Left ventricle myocardium superior (tissue), 1 donor: ENCODE data around the gene SPECC1L. TPM values are rescaled to one million over a fixed set of nuclear protein-coding genes. Genes with fewer than 3 reads are reported as not detected.

Experiments used
- ATAC-seq: fragments of 200-7000 bp; cut with Tn5 transposase; one replicate; pipeline ENCODE4 v1.9.1; 2020; ENCODE audit warnings: mild to moderate bottlenecking, moderate library complexity
- DNase-seq: peaks from one replicate; pipeline ENCODE4 v3.0.0-alpha.2; 2020
- intact Hi-C: fragments of 100-400 bp; cut with micrococcal nuclease; formaldehyde crosslinking; loops from one replicate; pipeline ENCODE4 v1.11.0; 2022
- total RNA-seq: library from RNA; stranded (reverse); fragmentation: NEBNext Ultra II Directional; extraction: Animal tissue kit (Norgen Biotek cat#: 25700); gene quantifications from one replicate; pipeline ENCODE4 v1.2.1, GENCODE V29; 2021
- donor health status: DM: no; HTN: yes; CAD: no; lungs with severe emphysema.

Gene SPECC1L
- total RNA-seq, 1 donor from 2014 or later: 52.0 TPM

DNA sequence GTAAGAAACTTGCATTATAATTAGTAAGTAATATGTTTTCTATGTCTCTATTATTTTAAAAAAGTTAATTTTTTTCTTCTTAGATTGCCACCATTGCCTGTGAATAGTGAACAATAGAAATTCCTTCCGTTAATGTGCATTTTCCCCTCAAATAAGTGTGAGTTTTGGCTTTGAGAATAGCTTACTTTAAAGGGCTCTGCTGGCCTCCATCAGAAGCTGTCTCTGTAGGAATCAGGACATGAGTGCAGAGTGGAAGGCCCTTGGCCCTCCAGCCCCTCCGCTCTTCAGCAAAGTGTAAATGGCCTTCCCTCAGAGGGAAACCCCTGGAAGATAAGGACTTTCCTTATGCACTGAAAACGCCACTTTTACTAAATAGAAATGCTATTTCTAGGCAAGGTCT, 132.7 kb downstream of the SPECC1L start:
- ATAC-seq (no peak), DNase-seq (no peak)
- intact Hi-C loops: no loop called here

DNA sequence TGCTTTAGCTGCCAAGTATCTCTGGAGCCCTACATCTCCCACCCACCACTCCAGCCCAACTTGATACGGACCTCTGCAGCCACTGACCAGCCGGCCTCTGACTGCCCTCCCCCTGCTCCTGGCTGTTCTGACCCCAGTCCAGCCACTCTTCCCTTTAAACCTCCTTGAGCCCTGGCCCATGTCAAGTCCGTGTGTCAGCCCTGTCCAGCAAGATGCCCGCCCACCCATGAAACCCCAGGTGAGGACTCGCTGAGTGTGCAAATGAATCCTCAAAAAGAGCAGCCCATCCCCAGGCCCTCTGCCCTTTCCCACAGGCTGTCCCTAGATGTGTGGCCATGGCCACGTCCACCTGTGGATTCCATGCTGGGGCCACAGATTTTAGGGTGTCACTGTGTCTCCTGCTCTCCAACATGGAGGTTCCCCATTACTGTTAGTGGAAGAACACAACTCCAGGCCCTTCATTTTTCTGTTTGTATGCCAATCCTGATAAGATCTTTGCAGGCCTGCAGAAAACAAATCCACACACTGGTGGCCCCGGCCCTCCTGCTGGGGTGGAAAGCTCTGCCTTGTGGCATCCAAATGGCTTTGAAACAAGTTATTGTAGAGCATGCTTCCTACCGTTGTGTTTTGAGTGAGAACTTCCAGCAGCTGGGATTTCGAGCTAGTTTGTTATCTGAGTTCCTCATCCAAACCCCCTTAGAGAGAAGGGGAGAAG, 134.1 kb downstream of the SPECC1L start:
- intact Hi-C loops: no loop called here
- no peak for DNase-seq
- no peak for ATAC-seq

DNA sequence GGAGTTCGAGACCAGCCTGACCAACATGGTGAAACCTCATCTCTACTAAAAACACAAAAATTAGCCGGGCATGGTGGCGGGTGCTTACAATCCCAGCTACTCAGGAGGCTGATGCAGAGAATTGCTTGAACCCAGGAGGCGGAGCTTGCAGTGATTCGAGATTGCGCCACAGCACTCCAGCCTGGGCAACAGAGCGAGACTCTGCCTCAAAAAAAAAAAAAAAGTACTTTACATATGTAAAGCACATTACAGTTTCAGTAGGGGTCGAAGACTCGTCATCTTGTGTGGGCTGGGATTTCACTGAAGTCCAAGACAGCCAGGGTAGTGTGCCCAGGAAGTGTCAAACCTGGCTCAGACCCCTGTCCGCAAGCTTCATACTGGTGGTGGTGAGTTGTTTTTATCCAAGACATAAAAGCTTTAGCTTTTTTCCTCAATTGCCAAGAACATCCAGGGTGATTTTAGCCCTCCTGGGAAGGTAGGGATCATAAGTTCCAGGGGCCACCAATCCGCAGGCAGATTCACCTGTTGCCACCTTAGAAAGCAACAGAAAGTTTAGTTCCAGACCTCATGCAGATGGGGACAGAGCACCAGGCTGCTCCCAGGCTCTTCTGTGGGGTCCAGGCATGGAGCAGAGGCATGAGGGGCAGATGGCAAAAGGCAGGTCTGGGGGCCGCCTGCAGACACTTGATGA, 135.1 kb downstream of the SPECC1L start:
- ATAC-seq (no peak), DNase-seq (no peak)
- intact Hi-C loops: no loop called here

DNA sequence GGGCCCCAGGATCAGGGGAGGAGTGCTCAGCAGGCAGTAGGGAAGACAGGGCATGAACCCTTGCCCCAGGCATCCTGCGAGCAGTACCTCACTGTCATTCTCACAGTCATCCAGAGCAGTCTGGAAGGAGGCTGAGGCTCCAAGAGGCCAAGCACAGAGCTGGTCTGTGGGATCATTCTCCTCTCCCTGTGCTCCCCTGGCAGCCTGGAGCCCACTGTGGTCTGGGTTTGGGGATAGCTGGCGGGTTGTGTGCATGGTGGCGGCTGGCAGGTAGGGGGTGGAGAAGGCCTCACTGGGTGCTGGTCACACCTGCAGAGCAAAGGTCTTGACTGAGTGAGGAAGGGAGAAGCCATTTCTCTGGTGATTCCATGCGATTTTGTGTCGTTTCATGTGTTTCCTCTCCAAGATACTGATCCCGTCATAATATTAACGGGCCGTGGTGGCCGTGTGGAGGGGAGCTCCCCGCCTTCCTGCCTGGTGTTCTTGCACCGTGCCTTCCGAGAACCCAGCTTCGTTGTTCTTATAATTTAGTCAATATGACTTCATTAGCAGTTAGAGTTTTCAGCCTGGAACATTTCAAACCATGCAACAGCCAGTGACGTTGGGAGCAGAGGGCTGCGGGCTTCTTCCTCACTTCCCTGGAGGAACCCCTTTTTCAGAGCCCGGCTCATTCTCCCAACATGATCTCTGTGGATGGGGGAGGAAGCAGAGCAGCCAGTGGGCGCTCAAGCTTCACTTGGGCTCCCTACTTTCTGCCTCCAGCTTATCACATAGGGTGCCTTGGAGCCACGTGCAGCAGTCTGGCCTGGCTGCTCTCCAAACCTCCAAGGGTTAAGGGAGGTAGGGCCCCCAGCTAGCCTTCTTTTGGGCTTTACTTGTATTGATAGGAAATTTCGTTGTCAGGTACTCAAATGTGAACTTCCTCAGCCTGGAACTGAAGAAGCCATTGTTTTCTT, 136.0 kb downstream of the SPECC1L start:
- no peak for ATAC-seq
- intact Hi-C loops: no loop called here
- no peak for DNase-seq

DNA sequence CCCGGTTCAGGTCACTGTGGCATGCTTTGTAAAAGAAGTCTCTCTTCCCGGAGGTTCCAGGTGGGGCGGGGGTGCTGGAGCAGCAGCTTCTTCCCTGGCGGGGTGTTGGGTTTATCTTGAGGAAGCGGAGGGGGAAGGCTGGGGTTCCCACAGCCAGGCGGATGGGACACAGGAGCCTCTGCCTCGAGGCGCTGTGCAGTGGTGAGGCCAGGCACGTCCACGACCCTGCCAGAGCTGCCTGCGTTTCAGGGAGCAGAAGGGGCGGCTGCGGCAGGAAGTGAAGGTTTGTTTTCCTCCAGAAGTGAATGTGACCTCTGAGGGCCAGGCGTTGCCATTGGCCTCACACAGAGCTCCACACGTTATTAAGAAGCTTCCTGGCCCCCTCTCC, 136.6 kb downstream of the SPECC1L start:
- intact Hi-C loops: no loop called here
- DNase-seq (no peak), ATAC-seq (peak; percentile 10)

DNA sequence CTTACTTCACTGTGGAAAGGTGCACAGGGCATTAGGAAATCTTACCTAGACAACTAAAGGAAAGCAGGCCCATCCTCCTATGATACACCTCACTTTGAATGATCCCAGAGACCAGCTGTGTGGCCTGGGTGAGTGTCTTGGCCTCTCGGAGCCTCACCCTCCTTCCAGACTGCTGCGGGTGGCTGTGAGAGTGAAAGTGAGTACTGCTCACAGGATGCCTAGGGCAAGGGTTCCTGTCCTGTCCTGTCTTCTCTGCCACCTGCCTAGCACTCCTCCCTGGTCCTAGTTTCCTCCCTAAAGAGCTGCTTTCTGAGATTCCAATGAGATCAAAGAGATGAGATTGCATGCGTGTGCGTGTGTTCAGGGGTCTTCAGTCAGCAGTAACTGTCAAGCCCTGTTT, 137.3 kb downstream of the SPECC1L start:
- DNase-seq: no peak
- no peak for ATAC-seq
- intact Hi-C loops: no loop called here

DNA sequence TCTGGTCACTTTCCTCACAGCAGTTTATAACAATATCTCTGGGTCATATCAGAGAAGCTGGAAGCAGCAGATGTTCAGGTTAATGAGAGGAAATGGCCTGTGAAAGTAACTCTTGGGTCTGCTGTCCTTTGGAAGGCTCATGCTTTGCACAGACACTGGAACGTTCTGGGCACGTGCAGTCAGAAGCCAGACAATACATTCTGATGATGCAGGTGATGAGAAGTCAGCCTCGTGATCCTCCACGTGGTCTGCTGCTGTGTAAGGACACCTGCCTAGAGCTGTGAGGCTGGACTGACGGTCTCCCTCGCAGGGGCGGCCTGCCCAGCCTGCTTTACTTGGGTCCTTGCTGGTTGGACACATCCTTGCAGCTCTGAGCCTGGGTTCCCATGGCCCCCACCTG, 138.0 kb downstream of the SPECC1L start:
- DNase-seq: no peak
- no peak for ATAC-seq
- intact Hi-C loops: no loop called here

DNA sequence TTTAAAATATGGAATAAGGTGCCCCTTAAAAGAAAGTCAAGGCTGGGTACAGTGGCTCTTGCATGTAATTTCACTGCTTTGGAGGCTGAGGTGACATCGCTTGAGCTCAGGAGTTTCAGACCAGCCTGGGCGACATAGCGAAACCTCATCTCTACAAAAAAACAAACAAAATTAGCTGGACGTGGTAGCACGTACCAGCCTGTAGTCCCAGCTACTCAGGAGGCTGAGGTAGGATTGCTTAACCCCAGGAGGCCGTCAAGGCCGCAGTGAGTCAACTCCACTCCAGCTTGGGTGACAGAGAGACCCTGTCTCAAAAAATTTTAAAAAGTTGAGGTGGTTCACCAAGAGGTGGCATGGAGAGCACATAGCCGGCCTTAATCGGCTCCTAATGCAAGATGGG, 139.1 kb downstream of the SPECC1L start:
- DNase-seq (no peak), ATAC-seq (no peak)
- intact Hi-C loops: no loop called here

DNA sequence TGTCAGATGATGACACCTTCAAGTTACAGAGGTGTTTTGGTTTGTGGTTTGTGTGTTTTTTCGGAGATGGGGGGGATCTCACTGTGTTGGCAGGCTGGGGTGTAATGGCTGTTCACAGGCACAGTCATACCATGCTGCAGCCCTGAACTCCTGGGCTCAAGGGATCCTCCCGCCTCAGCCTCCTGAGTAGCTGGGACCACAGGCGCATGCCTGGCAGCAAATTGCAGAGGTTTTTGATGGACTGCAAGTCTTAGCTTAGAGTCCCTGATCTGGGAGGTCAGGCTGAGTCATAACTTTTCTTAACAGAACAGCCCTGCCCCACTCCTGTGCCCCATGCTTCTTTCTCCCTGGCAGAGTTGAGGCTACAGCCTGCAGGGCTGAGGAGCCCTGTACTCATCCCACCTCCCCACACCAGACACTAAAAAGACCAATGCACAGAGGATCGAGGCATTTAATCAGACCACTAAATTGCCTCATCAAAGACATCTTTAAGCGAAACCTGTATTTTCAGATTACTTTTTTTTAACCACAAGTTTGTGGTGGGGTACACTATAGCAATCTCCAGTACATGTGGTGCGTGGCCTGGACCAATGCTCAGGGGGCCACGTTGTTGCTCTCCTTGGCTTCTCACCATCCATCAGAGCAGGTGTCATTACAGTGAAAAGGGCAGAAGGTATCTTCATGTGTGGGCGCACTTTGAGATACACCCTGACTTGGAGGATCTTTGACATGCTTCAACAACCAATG, 139.7 kb downstream of the SPECC1L start:
- intact Hi-C loops: no loop called here
- no peak for DNase-seq
- no peak for ATAC-seq

DNA sequence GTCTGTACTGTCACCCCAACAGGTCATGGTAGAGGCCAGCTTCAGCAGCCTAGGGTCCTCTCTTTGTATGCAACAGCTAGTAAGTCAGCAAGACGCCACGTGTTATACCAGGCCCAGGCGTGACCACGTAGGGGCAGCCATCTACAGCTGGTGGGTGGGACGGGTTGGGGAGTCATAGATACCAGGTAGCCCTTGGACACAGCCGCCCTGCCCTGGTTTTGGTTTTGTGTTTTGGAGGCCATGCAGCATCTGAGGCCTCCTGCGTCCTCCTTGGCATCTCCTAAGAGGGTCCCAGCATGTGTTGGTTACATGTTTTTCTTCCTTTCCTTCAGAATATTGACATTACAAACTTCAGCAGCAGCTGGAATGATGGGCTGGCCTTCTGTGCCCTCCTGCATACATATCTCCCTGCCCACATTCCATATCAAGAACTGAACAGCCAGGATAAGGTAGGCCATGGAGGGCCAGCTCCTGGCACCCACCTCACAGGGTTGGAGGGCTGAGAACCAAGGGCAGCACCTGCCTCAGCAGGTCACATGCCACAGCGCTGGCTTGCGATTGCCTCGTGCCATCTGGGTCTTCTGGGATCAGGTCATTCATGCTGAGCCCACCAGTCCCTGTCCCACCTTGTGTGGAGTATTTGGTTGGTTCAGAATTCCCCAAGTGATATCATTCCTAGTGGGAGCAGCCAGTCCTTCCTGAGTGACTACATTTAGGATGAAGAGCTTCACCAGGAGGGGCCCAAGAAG, 140.8 kb downstream of the SPECC1L start:
- intact Hi-C loops: no loop called here
- ATAC-seq (no peak), DNase-seq (no peak)

DNA sequence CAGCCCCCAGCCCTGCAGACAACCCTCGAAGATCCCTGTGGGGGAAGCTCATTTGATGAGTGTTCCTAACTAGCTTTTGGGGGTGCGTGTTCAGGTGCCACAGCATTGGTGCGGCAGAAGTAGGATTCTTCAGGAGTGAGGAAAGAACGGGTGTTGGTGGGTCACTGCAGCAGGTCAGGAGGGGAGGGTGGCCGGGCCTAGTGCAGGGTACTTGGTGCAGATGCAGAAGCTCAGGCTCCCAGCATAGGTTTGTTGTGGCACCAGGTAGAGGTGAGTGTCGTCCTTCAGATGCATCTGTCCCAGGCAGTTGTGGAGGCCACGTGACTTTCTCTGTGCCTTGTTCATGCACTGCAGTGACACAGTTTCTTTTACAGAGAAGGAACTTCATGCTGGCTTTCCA, 141.6 kb downstream of the SPECC1L start:
- no peak for ATAC-seq
- no peak for DNase-seq
- intact Hi-C loops: no loop called here

DNA sequence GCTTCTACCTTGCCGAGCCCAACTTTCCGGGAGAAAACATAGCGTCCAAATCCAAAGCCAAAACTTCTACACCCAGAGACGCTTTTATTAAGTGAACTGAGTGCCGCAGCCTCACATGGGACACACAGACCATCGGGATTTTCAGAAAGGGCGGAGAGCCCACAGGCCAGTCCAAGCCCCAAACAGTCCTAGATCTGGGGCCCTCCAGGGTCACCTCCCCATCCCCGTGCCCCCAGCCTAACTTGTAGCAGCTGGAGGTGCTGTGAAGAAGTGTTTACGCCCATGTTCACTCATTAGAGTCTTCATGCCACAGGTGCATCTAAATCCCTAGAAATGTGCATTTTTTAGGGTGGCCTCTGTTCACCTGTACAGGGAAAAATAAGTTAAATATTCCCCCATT, 142.6 kb downstream of the SPECC1L start:
- DNase-seq (peak; percentile 7), ATAC-seq (no peak)
- intact Hi-C loops: no loop called here

DNA sequence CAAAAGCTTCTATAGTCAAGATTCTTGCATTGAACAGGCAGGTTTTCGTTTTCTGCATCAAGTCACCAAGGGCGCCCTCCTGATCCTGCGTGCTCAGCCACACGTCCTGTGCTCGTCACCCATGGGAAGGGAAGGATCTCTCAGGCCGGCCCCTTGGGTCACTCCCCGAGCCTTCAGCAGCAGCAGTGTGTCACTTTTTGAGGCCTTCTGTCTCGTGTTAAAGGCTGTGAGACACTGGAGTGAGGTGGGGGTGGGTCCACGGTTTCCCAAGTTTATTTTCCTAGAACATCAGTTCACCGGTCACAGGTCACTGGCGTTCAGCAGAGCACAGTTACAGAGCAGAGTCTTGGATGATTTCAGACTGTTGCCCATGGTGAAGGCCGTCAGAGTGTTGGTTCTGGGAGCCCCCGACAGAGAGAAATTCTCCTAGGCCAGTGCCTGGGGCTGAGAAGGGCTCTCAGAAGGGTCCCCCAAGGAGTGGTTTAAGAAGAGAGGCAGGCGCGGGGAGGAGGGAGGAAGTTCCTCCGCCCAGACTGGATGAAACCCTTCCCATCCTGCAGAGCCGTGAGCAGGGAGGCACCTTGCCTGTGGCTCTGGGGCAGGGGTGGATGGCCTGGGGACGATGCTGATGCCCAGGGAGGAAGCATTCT, 143.2 kb downstream of the SPECC1L start:
- ATAC-seq (peak; percentile 26), DNase-seq (peak; percentile 44)
- intact Hi-C loops: no loop called here

DNA sequence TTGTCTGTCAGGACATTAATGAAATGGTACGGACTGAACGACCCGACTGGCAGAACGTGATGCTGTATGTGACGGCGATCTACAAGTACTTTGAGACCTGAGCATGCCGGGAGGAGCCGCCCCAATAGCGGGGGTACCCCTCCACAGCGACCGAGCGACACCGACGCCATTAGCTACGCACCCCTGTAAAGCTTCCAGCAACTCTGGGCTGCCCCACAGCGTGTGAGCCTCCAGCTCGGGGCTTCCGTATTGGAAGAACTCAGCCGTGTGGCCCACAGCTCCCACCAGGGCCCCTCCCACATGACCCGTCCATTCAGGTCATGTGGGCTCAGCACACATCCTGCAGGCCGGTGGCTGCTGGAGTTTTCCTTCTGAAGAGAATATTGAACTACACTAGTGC, 143.9 kb downstream of the SPECC1L start:
- DNase-seq (peak; percentile 28), ATAC-seq (peak; percentile 14)
- intact Hi-C loops: no loop called here

DNA sequence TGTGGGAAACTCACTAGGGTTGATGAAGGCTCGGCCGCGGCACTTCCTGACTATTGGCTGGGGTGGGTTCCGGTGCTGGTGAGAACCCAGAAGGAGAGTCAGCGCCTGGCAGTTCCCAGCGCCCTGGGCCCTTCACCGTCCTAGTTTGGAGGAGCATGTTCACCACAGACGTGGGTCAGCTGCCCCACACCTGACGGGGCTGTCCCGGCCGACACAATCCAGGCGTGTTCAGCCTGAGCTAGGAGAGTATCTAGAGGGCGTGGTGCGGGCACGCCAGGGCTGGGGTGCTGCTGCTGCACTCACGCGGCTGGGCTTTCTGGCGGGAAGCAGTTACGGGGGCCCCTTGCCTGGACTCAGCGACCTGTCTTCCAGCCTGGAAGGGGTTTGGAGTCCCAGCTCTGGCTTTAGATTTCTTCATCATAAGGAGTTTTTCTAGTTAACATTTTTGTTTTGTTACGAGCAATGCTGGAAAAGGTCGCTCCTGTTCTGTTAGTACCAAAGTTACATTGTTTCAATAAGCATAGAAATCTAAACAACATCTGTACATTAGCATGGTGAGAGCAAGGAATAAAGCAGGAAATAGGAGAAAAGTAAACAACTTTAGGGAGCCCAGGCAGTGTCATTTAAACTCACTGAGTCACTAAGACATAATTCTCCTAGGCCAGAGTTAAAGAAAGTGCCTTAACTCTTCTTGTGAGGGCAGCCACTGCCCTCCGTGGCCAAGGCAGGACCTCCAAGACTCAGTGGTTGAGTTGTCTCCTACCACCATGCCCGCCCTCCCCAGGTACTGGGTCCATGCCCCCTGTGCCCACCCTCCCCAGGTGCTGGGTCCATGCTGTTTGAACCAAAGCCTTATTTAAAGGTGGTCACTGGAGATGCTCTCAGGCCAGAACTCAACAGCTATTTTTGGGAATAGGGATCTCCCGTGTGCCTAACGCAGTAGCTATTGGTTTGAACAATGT, 144.6 kb downstream of the SPECC1L start:
- ATAC-seq (no peak), DNase-seq (peak; percentile 26)
- intact Hi-C loops: no loop called here

DNA sequence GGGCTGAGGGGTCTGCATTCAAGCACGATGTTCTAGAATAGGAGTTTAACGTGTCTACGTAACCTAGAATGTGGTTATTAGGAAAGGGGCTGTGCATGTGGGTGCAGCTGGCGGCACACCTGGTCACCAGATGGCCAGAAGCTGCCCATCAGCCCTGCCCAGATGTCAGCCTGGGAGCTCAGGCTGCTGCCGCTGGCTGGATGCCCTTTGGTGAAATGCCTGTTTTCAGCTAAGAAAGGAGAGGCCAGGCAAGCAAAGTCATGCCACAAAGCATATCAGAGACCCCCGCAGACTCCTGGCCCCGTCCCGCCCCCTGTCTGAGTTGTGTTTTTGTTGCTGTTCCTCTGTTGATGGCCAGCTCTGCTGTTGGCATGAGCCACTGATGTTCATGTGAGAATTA, 145.5 kb downstream of the SPECC1L start:
- DNase-seq (peak; percentile 33), ATAC-seq (no peak)
- intact Hi-C loops: no loop called here

DNA sequence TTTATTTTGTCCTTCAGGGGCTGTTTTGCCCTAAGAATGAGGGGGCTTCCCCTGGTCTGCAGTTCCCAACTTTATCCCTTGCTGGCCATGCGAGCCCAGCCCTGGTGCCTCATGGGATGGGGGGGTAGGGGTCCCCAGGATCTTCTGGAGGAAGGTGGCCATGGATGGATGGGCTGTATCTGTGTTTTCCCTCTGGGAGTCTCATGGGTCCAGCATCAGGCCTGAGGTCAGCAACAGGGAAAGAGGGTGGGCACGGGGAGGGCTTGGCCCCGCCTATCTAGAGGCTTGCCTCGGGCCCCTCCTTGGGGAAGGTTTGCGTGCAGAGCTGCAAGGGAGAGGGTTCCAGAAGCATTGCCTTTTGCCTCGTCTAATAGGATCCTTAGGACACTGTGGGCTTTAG, 146.0 kb downstream of the SPECC1L start:
- DNase-seq (peak; percentile 9), ATAC-seq (no peak)
- intact Hi-C loops: no loop called here
